HL-60 (cell line): ENCODE results near the gene THAP5.

Experiments
- CTCF ChIP-seq: IDR thresholded peaks from one replicate; pipeline ENCODE4 v1.5.1; 2011; ENCODE audit warnings: low read length, control low read depth, inconsistent platforms; ENCODE audit not compliant: insufficient read depth
- GABPA ChIP-seq: IDR thresholded peaks from 2 replicates; pipeline ENCODE4 v1.6.1; 2012; ENCODE audit warnings: low read depth
- POLR2AphosphoS5 ChIP-seq: IDR thresholded peaks from 2 replicates; pipeline ENCODE4 v1.6.1; 2012; ENCODE audit warnings: low read depth
- SPI1 ChIP-seq: IDR thresholded peaks from 2 replicates; pipeline ENCODE4 v1.6.1; 2012; ENCODE audit warnings: low read depth, mild to moderate bottlenecking, borderline replicate concordance

DNA sequence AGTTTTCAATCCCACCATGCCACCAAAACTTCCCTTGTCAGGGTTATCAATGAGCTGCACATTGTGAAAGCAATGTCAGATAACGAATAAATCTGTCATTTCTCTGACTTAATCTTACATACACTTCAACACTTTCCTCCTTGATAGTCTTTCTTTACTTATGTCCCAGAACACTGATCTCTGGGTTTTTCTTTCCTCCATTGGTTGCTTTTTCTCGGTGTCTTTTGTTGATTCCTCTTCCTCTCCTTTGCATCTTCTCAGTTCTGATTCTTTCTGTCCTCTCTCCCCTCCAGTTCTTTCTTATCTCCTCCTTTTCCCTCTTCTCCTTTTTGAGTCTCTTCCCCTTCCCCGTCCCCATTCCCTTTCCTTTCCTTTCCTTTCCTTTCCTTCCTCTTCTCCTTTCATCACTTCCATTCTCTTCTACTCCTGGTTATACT is 16.8 kb upstream of the THAP5 start:
- no peak for TF ChIP-seq CTCF
- TF ChIP-seq GABPA: no peak
- TF ChIP-seq POLR2AphosphoS5: no peak
- TF ChIP-seq SPI1: no peak
